ENCODE results near the gene TM9SF1.
"Not testable (repeated sequence)": the region's sequence is repeated elsewhere in the genome, so short reads cannot be mapped to it uniquely, and the experiment has no call there.

DNA sequence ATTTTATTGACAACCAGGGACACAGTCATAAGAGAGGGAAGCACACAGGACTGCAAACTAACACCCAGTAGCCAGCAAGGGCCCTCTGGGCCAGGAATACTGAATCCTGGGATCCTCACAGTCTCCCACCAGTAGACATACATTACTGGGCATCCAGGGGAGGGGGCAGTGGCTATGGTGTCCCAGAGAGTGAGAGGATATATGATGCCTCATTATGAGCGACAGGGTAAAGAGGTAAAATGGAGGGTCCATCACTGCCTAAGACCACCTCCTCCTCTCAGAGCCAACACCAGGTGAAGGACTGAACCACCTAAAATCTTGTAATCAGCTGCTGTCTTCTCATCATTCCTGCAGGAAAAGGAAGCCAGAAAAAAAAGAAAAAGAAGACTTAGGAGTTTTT lies 21.6 kb upstream of the TM9SF1 start:
- TF ChIP-seq, protein P1, sequence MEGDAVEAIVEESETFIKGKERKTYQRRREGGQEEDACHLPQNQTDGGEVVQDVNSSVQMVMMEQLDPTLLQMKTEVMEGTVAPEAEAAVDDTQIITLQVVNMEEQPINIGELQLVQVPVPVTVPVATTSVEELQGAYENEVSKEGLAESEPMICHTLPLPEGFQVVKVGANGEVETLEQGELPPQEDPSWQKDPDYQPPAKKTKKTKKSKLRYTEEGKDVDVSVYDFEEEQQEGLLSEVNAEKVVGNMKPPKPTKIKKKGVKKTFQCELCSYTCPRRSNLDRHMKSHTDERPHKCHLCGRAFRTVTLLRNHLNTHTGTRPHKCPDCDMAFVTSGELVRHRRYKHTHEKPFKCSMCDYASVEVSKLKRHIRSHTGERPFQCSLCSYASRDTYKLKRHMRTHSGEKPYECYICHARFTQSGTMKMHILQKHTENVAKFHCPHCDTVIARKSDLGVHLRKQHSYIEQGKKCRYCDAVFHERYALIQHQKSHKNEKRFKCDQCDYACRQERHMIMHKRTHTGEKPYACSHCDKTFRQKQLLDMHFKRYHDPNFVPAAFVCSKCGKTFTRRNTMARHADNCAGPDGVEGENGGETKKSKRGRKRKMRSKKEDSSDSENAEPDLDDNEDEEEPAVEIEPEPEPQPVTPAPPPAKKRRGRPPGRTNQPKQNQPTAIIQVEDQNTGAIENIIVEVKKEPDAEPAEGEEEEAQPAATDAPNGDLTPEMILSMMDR (IDR thresholded peaks at IDR 0.05) = not testable (repeated sequence)
- TF ChIP-seq POLR2AphosphoS5 (IDR thresholded peaks at IDR 0.05) = not testable (repeated sequence)

All from upper lobe of left lung (tissue), 4 donors.